ENCODE measurements around the gene TMEM59.

TMEM59 gene

DNA sequence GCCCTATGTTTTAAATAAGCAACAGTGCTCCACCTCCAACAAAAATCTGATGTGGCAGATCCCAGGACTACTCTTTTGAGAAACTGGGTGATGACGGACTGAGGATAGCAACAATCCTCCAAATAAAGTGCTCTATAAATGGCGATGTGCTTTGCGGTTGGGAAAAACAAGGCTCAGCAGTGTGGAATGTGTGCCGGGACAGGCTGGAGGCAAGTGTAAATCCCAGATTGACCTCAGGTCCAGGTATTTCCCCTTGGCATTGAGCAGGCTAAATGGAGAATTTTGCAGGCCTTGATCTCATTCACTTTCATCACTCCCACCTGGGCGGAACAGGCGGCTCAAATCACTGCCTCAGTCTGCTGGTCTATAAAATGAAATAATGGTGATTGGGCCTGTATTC, 71.8 kb downstream of the TMEM59 start:
- no peak for DNase-seq

DNA sequence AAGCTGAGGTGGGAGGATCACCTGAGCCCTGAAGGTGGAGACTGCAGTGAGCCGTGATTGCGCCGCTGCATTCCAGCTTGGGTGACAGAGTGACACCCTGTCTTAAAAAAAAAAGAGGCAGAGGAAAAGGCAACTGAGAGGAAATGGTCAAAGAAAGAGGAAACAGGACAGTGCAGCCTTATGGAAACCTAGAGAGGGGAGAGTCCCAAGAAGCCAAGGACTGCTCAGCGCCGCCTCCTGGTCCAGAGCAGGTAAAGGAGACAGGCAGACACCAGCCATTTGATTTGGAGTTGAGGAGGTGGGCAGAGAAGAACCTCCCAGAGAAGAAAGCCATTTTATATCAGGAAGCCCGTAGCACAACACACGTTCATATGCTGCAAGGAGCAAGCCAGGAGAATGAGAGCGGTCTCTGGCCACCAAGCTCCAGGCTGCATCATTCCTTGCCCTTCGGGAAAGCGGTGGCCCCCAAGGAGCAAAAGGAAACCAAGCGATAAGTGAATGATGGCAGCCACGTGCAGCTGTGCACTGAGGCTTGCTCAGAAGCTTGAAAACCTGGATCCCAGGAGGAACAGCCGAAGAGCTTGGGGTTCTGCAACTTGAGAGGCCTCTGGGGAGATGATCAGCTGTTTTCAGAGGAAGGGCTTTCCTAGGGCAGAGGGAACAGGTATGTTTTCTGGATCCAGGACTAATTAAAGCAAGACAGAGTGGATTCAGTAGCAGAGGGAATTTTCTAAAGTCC, 73.1 kb downstream of the TMEM59 start:
- DNase-seq, result no peak

All from CD4-positive, alpha-beta T cell treated with Interleukin-4 for 4 hours (primary cell).